Cortex of kidney (tissue), 1 donor: ENCODE results near the gene CDK2AP2.
"Not testable (repeated sequence)": the region's sequence is repeated elsewhere in the genome, so short reads cannot be mapped to it uniquely, and the experiment has no call there.

ENCODE experiments used
- DNase-seq: peaks from one replicate; lab custom pipeline; 2025; lab: John Stamatoyannopoulos, UW

The CDK2AP2 gene

DNA sequence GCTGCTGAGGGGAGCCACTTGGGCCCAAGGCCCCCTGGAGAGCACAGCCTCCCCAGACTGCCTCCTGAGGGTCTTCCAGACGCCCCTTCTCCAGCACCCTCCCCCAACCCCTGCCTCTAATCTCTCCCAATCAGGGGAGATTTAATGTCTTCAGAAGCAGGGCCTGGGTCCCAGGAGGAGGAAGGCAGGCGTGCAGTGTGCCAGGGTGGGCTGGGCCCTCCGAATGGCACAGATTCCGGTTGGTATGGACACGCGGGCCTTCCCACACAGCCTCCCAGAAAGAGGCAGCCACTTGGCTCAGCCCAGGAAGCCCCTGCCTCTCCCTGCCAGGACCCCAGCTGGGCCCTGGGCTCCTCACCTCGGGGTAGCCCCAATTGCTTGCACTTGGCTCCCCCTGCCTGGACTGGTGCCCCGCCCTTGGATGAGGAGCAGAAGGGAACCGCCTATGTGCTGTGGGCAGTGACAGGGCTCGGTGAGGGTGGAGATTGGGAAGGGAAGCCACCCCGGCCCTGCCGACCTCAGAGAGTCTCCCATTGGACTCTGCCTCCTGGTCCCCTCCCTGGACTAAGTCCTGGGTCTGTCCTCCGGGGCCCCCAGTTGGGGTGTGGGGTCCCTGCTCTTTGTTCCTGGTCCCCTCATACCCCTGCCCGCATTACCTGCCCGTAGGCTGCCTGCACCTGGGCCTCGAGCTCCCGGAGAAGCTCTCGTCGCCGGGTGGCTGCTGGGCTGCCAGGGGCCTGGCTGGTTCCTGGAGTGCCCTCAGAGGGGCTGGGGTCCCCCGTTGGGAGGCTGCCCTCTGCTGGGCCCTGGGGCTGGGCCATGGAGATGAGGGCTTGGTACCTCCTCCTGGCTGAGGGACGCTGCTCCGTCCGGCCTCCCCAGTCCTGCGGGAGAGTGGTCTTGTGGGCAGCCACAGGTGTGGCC is 15.9 kb upstream of the CDK2AP2 start:
- no peak for DNase-seq

DNA sequence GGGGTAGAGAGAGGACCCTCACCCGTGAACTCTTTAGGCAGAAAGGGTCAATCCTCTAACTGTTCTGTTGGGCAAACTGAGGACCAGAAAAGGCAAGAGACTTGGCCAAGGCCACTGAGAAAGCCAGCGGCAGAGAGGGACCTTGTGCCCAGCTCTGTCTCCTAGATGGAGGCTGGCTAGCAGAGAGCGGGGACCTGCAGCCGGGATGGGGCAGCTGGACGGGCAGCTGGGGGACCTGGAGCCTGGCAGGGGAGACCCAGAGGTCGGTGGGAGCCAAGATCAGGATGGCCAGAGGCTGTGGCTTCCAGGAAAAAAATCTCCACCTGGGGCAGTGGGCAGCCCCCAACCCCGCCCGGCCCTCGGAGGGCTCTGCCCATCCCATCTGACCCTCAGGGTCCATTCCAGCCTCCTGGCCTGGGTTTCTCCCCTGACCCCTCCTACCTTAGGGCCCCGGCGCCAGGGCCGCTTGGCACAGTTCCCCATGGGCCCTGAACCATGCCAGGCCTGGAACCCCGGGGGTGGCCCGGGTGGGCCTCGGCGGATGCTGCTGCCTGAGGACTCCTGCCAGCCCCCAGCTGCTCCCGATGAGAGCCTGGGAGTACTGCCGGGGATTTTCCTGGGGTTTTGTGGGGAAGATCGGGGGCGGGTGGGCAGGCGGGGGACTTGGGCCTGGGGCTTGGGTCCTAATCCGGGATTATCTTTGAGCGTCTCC is 15.0 kb upstream of the CDK2AP2 start, which contains the start of gene CABP2:
TSS of gene CABP2 (minus strand) at position 603 of the 712 bp plus-strand sequence. CDS start at position 483, 120 bp downstream.
- no peak for DNase-seq

DNA sequence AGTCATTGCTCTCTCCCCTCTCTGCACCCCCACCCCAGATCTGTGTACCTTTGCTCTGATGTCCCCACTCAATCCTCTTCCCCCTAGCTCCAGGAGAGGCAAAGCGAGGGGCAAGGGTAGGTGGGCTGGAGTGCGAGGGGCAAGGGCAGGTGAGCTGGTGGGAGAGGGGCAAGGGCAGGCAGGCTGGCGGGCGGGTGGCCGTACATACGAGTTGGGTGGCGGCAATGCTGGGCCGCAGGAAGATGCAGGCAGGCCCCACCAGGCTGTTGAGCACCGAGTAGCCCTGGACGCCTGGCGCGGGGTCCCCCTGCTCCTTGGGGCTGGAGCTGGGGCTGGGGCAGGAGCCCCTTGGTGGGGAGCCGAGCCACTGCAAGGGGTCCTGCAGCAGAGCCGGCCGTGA is 14.4 kb upstream of the CDK2AP2 start:
- no peak for DNase-seq

DNA sequence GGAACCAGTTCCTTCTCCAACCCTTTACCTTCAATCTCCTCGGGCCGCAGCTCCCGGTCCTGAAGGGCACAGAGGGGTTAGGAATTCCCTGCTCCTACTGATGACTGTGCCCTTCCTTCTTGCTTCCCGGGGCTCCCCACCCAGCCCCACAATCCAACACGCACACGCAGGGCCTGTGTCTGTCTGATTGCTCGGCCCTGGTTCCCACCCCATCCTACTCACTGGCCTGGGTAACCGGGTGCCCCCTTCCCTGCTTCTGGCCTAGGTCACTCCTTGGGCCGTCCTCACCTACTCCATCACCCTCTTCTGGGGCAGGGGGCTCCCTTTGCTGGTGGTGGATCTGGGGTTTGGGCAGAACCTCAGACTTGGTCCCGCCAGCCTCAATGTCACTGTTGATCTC is 14.0 kb upstream of the CDK2AP2 start:
- DNase-seq: no peak

DNA sequence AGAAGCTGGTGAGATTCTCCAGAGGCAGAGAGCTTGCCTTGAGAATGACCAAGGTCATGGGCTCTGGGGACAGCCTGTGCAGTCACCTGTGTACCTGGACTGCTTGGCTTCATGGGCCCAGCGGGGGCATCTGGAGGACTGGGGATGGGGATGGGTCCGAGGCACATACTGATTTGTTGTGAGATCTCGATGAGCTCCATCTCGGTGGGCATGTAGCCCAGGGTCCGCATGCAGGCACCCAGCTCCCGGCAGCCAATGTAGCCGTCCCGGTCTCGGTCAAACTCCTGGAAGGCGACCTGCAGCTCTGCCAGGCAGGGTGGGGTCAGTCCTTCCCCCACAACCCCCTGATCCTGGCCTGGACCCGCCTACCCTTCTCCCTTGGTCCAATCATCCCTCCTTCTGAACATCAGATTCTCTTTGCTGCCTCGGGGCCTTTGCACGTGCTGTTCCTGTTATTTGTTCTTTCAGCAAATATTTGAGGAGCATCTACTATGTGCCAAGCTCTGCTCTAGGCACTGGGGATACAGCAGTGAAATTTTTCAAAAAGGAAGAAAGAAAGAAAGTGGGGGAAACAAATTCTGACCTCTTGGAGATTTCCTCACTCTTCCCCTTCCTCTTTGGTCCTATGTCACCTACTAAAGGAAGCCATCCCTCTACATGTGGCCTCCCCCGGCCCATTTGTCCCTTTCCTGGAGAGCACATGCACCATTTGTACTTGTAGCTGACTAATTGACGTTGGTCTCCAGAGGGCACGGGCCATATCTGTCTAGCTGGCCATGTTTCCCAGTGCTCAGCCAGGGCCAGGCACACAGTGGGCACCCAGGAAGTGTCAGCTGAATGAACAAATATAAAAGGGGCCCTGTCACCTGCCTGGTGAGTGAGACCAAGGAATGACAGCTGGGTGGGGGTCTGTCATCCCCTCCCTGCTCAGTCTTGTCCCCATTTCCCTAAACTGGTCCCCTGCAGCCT is 13.2 kb upstream of the CDK2AP2 start:
- no peak for DNase-seq

DNA sequence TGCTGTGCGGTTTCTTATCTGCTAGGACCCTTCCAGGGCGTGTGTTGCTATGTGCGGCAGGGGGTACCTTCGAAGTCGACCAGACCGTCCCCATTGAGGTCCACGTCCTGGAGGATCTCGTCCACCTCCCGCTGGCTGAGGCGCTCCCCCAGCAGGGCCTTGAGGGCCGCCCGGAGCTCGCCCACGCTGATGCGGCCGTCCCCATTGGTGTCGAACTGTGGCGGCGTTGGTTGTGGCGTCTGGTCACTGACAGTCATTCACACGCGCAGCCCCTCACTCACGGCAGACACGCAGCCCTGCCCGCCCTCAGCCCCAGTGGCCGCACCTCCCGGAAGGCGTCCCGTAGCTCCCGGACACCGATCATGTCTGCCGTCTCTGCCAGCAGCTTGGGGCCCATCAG is 11.8 kb upstream of the CDK2AP2 start:
- DNase-seq: no peak

DNA sequence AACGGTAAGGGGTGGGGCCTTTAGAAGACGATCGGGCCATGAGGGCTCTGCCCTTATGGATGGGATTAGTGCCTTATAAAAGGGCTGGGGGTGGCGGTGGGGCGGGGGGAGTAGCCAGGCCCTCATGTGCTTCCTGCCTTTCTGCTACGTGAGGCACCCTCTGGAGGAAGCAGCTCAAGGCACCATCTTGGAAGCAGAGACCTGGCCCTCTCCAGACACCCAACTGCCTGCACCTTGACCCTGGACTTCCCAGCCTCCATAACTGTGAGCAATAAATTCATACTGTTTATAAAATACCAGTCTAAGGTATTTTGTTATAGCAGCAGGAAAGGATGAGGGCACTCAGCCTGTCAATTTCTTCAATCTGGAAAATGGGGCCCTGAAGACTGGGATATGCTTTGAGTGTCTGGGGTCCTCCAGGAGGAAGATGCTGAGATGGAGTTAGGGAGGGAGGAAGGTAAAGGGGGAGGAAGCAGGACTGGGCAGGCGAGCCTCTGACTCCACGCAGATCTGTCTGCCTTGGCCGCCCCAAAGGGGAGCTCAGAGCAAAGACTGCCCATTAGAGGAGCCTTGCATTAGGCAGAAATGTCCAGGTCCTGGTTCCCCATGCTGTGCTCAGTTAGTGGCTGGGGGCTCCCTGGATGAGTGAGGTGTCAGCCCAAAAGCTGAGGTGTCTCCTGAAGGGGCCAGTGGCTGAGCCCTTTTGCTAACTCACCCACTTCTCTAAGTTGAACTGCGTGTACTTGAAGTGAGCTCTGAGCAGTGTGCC is 10.0 kb upstream of the CDK2AP2 start:
- no peak for DNase-seq

DNA sequence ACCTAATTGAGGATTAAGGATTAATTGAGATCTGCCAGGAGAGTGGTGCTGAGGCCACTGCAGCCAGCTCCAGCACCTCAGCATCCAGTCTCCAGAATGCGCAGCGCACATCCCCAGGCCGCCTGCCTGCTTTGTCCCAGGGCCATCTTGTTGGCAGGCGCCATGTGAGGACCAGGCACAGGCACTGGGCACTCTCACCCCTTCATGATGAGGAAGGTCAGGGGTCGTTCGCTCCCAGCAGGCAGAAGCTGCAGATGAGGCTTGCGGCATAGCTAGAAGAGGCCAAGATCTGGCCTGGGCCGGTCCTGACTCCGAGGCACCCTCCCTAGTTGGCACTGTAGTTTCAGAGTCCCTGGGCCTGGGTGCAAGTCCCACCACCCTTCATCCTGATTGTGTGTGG is 8.8 kb upstream of the CDK2AP2 start:
- DNase-seq: no peak

DNA sequence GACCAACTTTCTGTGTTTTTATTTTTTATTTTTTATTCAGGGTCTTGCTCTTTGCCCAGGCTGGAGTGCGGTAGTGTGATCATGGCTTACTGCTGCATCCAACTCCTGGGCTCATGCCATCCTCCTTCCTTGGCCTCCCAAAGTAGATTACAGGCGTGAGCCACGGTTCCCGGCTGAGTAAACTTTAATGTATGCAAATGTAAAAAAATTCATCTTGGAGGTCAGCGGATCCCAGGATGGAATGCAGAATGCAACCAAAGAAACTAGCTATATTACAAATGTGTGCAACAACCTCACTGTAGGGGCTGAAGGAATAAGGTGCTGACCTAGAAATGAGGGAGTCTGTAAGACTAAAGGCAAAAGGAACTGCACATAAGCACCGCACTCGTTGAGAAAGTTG is 6.2 kb upstream of the CDK2AP2 start:
- DNase-seq: no peak

DNA sequence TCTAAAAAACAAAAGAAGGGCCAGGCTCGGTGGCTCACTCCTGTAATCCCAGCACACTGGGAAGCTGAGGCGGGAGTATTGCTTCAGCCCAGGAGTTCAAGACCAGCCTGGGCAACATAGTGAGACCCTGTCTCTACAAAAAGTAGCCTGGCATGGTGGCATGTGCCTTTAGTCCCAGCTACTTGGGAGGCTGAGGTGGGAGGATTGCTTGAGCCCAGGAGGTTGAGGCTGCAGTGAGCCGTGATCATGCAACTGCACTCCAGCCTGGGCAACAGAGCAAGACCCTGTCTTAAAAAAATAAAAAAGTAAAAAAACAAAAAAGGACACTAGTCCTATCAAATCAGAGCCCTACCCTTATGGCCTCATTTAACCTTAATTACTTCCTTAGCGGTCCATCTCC is 3.6 kb upstream of the CDK2AP2 start:
- not testable (repeated sequence) for DNase-seq

DNA sequence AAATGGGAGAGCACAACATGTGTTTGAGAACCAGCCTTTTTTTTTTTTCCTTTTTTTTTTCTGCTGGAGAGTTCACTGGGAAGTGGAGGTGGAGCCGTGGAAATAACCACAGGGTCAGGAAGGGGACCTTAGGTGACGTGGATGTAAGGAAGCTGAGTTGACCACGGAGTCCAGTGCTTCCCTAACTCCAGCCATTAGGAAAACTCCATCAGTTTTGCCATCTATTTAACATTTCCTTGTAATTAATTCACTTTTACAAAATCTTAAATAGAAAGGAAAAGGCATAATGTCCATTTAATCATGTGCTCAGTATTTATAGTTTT is 2.0 kb upstream of the CDK2AP2 start:
- DNase-seq: no peak

DNA sequence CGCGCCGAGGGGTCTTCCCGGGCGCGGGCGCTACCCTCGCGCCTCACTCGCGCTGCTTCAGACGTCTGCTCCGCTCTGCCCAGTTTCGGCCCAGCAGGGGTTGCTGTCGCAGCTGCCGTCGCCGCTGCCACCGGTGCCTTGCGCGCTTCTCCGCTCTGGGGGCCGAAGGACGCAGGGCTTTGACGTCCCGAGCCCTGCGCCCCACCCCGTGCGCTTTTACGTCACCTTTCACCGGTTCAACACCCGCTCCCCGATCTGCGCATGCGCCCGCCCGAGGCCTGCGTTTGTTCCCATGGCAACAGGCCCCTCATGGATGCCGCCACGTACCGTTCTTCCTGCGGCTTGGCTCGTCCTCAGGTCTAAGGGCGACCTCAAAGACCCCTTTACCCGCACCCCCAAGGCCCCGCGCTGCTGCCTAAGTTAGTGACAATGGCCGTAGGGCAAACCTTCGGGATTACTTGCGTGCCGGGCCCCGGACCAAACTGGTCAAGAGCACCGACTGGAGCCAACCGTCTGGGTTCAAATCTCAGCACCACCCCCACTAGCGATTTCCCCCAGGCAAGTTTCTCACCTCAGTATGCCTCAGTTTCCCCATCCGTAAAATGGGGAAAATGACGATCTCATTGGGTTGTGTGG is 642 bp upstream of the CDK2AP2 start:
- no peak for DNase-seq

DNA sequence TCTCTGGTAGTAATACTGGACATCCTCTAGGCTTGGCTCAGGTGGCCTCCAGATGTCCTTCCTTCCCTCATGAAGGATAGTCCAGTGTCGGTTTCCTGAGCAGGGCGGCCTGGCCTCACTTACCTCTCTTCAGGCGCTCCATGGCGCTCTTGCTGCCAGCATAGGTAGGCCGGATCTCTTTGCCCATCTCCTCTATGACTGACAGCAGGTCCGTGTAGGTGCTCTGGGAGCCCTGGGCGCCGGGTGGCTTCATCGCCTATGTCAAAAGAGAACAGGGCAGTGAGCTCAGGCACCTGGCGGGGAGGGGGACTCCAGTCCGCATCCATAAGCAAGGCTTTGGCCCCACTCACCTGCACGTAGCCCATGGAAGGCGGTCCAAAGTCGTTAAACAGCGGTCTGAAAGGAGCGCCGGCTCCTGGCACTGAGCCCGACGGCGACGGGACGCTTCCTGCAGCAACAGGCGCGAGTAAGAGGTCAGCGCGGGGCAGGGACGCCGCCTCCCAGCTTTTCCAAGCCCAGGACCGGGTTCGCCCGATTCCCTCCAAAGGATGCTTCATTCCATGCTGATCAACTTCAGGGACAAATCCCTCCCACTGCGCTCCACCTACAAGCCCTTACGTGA is 609 bp downstream of the CDK2AP2 start:
- DNase-seq: no peak

DNA sequence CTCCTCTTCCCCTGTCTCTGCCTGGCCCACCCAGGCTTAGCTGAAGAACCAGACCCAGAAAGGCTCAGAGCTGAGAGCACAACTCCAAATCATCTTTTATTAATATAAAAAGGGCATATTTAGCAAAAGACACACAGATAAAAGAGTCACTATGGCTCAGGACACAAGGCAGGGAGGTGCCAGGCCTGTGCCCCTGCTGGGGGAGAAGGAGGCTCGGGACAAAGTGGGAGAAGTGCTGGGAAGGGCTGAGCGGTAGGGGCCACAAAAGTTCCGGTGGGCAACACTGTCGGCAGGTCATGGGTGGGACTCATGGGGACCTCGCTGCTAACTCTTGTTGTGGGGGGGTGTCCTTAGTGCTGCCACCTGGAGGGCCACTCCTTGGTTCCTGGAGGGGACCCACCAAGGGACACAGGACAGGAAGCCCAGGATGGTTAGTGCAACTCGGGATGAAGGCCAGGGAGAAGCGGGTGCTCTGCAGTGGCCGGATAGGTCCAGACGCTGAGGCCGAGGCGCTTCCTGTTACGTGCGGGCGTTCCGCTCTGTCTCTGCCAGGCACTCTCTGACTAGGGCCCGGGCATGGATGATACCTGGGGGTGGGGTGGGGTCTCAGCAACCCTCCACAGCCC is 1.4 kb downstream of the CDK2AP2 start:
- no peak for DNase-seq

DNA sequence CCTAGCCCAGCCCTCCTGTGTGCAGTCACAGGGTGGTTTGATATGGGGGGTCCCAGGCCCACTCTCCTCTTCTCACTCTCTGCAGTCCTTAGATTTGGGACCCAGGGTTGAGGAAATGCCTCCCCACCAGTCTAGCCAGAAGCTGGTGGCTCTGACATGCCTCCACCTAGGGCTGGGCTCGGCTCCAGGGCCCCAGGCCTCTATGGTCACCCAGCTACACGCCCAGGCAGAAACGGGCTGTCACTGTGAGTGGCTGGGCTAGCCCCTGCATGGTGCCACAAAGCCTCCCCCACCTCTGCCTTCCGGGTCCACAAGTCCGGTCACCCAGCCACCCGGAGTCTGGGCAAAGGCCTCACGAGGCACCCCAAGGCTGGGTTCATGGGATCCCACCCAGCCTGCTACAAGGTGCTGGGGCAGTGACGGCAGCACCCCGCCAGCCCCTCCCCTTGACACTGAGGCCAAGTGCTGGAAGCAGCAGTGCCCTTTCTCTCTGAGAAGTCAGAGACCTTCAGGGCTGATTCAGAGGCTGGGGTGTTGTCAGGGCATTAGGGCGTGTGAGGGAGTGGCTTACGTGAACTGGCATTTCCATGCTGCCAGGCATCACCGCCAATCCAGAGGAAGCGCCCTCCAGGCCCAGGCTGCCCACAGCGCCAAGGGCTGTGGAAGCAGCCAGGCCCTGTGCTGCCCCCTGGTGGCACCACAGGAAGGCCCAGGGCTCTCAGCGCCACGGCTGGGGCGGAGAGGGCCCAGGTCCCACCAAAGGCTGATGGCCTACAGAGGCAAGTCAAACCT is 2.2 kb downstream of the CDK2AP2 start:
- no peak for DNase-seq

DNA sequence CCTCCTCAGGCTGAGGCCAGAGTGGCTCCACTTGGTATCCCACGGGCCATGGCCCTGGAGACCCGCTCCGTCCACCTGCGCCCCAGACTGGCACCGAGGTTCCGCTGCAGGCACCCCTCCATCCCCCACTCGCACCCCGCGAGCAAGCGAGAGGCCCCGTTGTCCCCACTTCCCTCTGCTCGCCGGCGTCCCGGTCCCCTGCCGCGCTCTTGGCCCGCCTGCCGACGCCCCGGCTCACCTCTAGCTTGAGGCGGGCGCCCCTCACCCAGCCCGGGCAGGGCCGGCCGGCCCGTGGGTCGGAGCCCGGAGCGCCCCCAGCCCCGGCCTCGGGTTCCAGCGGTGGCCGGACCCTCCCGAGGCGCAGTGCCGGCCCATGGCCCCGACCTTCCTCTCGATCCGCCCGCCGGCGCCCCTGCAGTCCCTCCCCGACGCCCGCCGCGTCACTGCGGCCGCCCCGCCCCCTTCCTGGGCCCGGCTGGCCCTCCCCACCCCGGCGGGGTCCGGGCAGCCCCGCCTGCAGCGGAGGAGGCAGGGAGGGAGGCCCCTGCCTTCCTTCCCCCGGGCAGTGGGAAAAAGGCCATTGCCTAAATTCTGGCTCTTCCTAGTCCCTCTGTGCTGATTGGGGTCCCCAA is 2.9 kb downstream of the CDK2AP2 start, which contains the start of gene PITPNM1:
TSS of gene PITPNM1 (minus strand) at position 414 of the 632 bp plus-strand sequence. CDS start 1,183 bp downstream, outside the sequence.
- no peak for DNase-seq

DNA sequence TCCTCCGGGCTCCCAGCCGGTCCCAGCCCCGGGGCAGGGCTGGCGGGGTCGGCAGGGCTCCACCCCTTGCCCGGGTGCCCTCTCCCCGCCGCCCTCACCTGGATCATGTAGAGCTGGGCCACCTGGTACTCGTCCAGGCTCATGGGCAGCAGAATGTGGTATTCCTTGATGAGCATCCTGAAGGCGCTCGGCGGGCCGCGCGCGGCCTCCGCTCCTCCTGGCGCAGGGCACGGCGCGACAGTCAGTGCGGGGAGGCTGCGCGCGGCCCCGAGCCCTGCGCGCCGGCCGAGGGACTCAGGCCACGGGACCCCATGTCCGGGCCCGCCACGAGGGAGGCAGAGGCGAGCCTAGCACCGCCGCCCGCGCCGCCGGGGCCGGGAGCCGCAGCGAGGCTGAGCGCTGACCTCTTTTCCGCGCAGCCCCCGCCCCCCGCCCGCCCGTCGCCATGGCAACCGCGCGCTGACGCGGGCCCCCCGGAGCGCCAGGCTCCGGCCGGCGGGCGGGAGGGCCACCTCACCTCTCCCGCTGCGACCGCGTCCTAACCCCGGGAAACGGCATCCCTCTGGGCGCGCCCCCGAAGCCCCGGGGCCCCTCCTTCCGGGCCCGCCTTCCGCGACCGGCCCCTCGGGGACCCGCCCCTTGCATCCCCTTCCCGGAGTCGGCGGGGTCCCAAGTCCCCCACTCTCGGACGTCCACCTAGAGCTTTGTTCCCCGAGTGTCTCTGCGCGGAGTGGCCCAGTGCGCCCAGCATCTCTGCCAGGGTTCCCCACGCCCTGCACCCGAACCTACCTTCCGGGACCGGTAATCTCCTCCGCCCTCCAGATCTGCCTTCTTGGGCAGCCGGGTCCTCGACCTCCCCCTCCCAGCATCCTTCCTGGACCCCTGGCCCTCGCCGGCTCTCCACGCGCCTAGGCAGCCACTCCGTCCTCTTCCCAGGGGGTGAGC is 3.7 kb downstream of the CDK2AP2 start:
- DNase-seq: no peak
